ENCODE data around the gene CCDC54. TPM values are rescaled to one million over a fixed set of nuclear protein-coding genes. Genes with fewer than 3 reads are reported as not detected.

Gene CCDC54
- total and polyA plus RNA-seq, 3 experiments from 2014 or later = 0.14 TPM; not detected in 2

DNA sequence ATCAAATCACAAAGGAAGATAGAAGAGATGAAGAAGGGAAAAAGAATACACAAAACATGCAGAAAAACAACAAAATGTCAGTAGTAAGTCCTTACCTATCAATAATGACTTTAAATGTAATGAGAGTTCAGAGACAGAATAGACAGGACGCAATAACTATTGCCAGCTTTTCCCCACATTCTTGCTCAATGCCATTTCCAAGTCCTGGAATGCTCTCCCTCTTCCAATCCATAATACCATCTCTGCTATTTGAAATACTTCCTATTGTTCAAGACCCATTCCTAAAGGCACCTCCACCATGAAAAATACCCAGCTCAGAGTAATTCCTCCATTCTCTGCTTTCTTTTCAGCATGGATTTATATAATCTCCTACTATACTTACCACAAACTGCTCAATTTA lies 33.4 kb downstream of the CCDC54 start:
- Histone ChIP-seq H3K4me1 (ENCODE audit: insufficient read depth, low read length) (no peaks in the 10 kb centered on the region), H3K27ac (ENCODE audit: low read depth, low read length) (no peak overlapping the region), H3K36me3 (ENCODE audit: insufficient read depth, low read length) (no peaks in the 10 kb centered on the region), H3K27me3 (ENCODE audit: insufficient read depth, low read length, poor library complexity, severe bottlenecking) (no peaks in the 10 kb centered on the region), H3K9me3 (ENCODE audit: low read length) (no peaks in the 10 kb centered on the region), H3K4me3 (ENCODE audit: low read length) (no peak overlapping the region)
- peaks cover 0 to 3% of the 10 kb centered on the region in 2 donors for H3K27me3 Mint-ChIP-seq
- ChIA-PET POLR2A (no interaction called here), CTCF (interaction anchor here (1.5 kb wide), 1 partner anchor 10 kb away, joined by 4 read pairs; no protein-coding TSS in a partner anchor)
- H3K9me3 Mint-ChIP-seq = peaks cover 7 to 14% (median 11%) of the 10 kb centered on the region in 5 donors
- no peak for DNase-seq
- peaks cover 0 to 5% (median 1%) of the 10 kb centered on the region in 3 donors for H3K36me3 Mint-ChIP-seq
- H3K27ac Mint-ChIP-seq = no peak overlapping the region
- H3K4me3 Mint-ChIP-seq = no peak overlapping the region
- H3K4me1 Mint-ChIP-seq = peaks cover 0 to 9% (median 9%) of the 10 kb centered on the region in 3 donors

DNA sequence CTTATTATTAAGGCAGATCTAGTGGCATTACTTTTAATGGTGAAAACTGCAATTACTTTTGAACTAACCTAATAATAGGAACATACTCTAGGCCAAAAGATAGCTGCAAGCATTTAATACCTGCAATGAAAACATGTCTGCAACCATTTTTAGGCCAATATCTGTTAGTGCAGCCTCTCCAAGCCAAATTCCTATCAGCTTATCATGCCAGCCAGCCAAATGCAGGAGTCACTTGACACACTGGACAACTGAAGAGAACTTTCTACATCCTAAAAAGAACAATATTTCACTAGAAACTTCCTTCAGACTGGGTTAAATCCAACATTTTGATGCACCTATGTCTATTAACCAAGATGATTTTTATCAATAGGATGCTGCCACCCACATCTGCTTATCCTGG lies 33.8 kb downstream of the CCDC54 start:
- Histone ChIP-seq H3K27ac (ENCODE audit: low read depth, low read length) (no peak overlapping the region), H3K4me1 (ENCODE audit: insufficient read depth, low read length) (no peaks in the 10 kb centered on the region), H3K4me3 (ENCODE audit: low read length) (no peak overlapping the region), H3K36me3 (ENCODE audit: insufficient read depth, low read length) (no peaks in the 10 kb centered on the region), H3K9me3 (ENCODE audit: low read length) (no peaks in the 10 kb centered on the region), H3K27me3 (ENCODE audit: insufficient read depth, low read length, poor library complexity, severe bottlenecking) (no peaks in the 10 kb centered on the region)
- Mint-ChIP-seq H3K4me1 (peaks cover 0 to 9% (median 9%) of the 10 kb centered on the region in 3 donors), H3K27ac (no peak overlapping the region), H3K9me3 (peaks cover 7 to 14% (median 11%) of the 10 kb centered on the region in 5 donors), H3K27me3 (peaks cover 1 to 3% of the 10 kb centered on the region in 2 donors), H3K4me3 (no peak overlapping the region), H3K36me3 (peaks cover 0 to 5% (median 1%) of the 10 kb centered on the region in 3 donors)
- ChIA-PET CTCF (no interaction called here), POLR2A (no interaction called here)
- DNase-seq = no peak

DNA sequence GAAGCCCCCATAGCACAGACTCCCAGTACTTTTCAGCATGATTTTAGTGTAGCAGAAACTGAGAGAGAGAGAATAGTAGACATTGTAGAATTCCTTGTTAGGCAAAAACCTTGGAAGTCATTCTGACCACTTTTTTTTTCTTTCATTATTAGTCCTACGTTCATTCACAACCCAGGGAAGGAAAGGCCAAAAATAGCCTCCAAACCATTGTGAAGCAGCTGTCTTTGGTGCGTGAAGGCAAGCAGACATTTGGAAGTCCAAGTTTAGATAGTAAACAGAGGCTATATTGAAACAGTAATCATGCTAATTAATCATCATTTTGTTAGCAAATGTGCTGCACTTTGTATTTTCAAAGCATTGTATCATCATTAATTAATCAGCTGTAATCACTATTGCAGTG lies 34.5 kb downstream of the CCDC54 start:
- Histone ChIP-seq H3K27me3 (ENCODE audit: insufficient read depth, low read length, poor library complexity, severe bottlenecking) (no peaks in the 10 kb centered on the region), H3K4me1 (ENCODE audit: insufficient read depth, low read length) (no peaks in the 10 kb centered on the region), H3K4me3 (ENCODE audit: low read length) (no peak overlapping the region), H3K36me3 (ENCODE audit: insufficient read depth, low read length) (no peaks in the 10 kb centered on the region), H3K27ac (ENCODE audit: low read depth, low read length) (no peak overlapping the region), H3K9me3 (ENCODE audit: low read length) (no peaks in the 10 kb centered on the region)
- ChIA-PET POLR2A (no interaction called here), CTCF (interaction anchor here (1.2 kb wide), 1 partner anchor 9 kb away, joined by 6 read pairs; no protein-coding TSS in a partner anchor)
- peaks cover 7 to 14% (median 11%) of the 10 kb centered on the region in 5 donors for H3K9me3 Mint-ChIP-seq
- DNase-seq = no peak
- H3K4me1 Mint-ChIP-seq = peaks cover 0 to 9% (median 9%) of the 10 kb centered on the region in 3 donors
- H3K27ac Mint-ChIP-seq = no peak overlapping the region
- H3K36me3 Mint-ChIP-seq = peaks cover 0 to 5% (median 1%) of the 10 kb centered on the region in 3 donors
- H3K4me3 Mint-ChIP-seq = no peak overlapping the region
- H3K27me3 Mint-ChIP-seq = peaks cover 3% of the 10 kb centered on the region in 2 donors

DNA sequence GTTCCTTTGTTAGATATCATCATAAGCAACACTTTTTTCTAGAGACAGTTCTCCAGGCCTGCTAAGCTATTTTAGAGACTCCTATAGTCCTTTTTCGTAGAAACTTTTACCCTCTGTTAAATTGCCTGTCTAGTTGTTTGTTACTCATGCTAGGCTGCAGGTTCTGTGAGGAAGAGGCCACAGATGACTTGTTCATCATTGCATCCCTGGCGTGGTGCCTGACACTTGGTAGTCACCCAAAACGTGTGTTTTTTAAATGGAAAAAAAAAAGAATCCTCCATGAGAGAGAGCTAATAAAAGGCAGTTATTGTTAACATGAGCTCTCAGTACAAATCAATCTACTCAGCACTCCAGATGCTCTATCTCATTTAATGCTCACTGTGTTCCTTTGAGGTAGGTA lies 35.1 kb downstream of the CCDC54 start:
- Histone ChIP-seq H3K9me3 (ENCODE audit: low read length) (no peaks in the 10 kb centered on the region), H3K4me3 (ENCODE audit: low read length) (no peak overlapping the region), H3K36me3 (ENCODE audit: insufficient read depth, low read length) (no peaks in the 10 kb centered on the region), H3K4me1 (ENCODE audit: insufficient read depth, low read length) (no peaks in the 10 kb centered on the region), H3K27ac (ENCODE audit: low read depth, low read length) (no peak overlapping the region), H3K27me3 (ENCODE audit: insufficient read depth, low read length, poor library complexity, severe bottlenecking) (no peaks in the 10 kb centered on the region)
- no peak overlapping the region for H3K4me3 Mint-ChIP-seq
- H3K36me3 Mint-ChIP-seq = peaks cover 0 to 5% (median 1%) of the 10 kb centered on the region in 3 donors
- peaks cover 0 to 9% (median 9%) of the 10 kb centered on the region in 3 donors for H3K4me1 Mint-ChIP-seq
- peaks cover 7 to 14% (median 11%) of the 10 kb centered on the region in 5 donors for H3K9me3 Mint-ChIP-seq
- CTCF ChIA-PET = interaction anchor here (1.2 kb wide), 1 partner anchor 9 kb away, joined by 6 read pairs; no protein-coding TSS in a partner anchor
- POLR2A ChIA-PET = interaction anchor here (0.7 kb wide), 1 partner anchor 1052 kb away, joined by 3 read pairs; no protein-coding TSS in a partner anchor
- no peak overlapping the region for H3K27ac Mint-ChIP-seq
- no peak for DNase-seq
- peaks cover 3% of the 10 kb centered on the region in 2 donors for H3K27me3 Mint-ChIP-seq

DNA sequence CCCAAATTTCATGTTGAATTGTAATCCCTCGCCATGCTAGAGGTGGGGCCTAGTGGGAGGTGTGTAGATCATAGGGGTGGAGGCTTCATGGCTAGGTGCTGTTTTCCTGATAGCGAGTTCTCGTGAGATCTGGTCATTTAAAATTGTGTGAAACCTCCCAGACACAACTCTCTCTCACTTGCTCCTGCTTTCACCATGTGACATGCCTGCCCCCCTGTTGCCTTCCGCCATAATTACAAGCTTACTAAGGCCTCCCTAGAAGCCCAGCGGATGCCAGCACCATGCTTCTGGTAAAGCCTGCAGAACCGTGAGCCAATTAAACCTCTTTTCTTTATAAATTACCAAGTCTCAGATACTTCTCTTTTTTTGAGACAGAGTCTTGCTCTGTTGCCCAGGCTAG lies 36.0 kb downstream of the CCDC54 start:
- peaks cover 0 to 5% (median 1%) of the 10 kb centered on the region in 3 donors for H3K36me3 Mint-ChIP-seq
- Histone ChIP-seq H3K4me3 (ENCODE audit: low read length) (no peak overlapping the region), H3K27me3 (ENCODE audit: insufficient read depth, low read length, poor library complexity, severe bottlenecking) (no peaks in the 10 kb centered on the region), H3K9me3 (ENCODE audit: low read length) (no peaks in the 10 kb centered on the region), H3K36me3 (ENCODE audit: insufficient read depth, low read length) (no peaks in the 10 kb centered on the region), H3K27ac (ENCODE audit: low read depth, low read length) (no peak overlapping the region), H3K4me1 (ENCODE audit: insufficient read depth, low read length) (no peaks in the 10 kb centered on the region)
- H3K4me1 Mint-ChIP-seq = peaks cover 0 to 9% (median 9%) of the 10 kb centered on the region in 3 donors
- no peak overlapping the region for H3K27ac Mint-ChIP-seq
- H3K27me3 Mint-ChIP-seq = peaks cover 3% of the 10 kb centered on the region in 2 donors
- ChIA-PET POLR2A (no interaction called here), CTCF (no interaction called here)
- DNase-seq = no peak
- peaks cover 7 to 12% (median 11%) of the 10 kb centered on the region in 5 donors for H3K9me3 Mint-ChIP-seq
- H3K4me3 Mint-ChIP-seq = no peak overlapping the region

DNA sequence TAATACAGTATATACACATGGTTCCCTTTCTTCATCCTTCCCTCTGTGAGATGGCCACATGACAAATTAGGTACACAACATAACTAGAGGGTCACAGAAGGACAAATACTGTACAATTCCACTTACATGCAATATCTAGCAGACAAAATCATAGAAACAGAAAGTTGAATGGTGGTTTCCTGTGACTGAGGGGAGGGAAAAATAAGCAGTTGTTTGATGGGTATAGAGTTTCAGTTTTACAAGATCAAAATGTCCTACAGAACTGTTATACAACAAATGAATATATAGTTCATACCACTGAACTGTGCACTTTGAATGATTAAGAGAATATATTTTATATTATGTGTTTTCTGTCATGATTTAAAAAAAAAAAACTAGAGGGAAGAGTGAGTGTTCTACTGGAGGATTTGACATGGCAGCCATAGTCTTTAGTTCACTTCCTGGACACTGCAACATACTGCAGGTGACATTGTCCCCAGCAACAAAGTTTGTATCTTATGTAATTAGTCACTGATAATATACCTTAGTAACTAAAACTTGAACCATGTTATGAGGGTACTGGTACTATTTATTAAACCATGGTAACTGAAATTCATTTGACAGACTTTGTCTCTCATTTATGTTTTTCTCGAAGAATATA lies 37.2 kb downstream of the CCDC54 start:
- no peak for DNase-seq
- no peak overlapping the region for H3K4me3 ChIP-seq (ENCODE audit: low read length)
- Mint-ChIP-seq H3K4me1 (peaks cover 0 to 9% (median 9%) of the 10 kb centered on the region in 3 donors), H3K27me3 (peaks cover under 1 to 3% of the 10 kb centered on the region in 2 donors), H3K36me3 (peaks cover 0 to 1% (median under 1%) of the 10 kb centered on the region in 3 donors), H3K27ac (no peak overlapping the region), H3K4me3 (no peak overlapping the region), H3K9me3 (peaks cover 5 to 9% (median 5%) of the 10 kb centered on the region in 5 donors)
- no peak overlapping the region for H3K27ac ChIP-seq (ENCODE audit: low read depth, low read length)
- ChIA-PET POLR2A (no interaction called here), CTCF (interaction anchor here (1.5 kb wide), 1 partner anchor 15 kb away, joined by 5 read pairs; no protein-coding TSS in a partner anchor)
- no peaks in the 10 kb centered on the region for H3K36me3 ChIP-seq (ENCODE audit: insufficient read depth, low read length)
- H3K9me3 ChIP-seq (ENCODE audit: low read length) = no peaks in the 10 kb centered on the region
- no peaks in the 10 kb centered on the region for H3K4me1 ChIP-seq (ENCODE audit: insufficient read depth, low read length)
- H3K27me3 ChIP-seq (ENCODE audit: insufficient read depth, low read length, poor library complexity, severe bottlenecking) = no peaks in the 10 kb centered on the region

DNA sequence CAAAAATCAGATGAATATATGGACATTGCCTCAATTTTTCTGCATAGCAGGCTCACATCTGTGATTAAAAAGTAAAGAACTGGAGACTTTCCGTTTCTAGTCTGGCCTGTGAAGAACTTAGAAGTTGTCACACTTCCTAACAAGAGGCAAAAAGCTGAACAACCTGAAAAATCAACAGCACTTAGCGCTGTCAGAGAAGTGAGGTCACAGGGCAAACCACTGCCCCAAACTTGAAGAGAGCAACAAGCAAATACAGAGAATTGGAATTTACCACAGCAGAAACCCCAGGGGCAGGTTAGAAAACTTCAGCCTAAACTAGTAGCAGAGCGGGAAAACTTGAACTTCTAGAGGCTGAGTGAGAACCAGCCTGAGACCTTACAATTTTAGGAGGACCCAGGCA lies 38.9 kb downstream of the CCDC54 start:
- H3K36me3 ChIP-seq (ENCODE audit: insufficient read depth, low read length) = no peaks in the 10 kb centered on the region
- no peak overlapping the region for H3K4me3 Mint-ChIP-seq
- no peaks in the 10 kb centered on the region for H3K36me3 Mint-ChIP-seq
- no peak for DNase-seq
- H3K27ac ChIP-seq (ENCODE audit: low read depth, low read length) = no peak overlapping the region
- H3K27ac Mint-ChIP-seq = no peak overlapping the region
- CTCF ChIA-PET = interaction anchor here (1.0 kb wide), 1 partner anchor 180 kb away, joined by 4 read pairs; no protein-coding TSS in a partner anchor
- H3K9me3 Mint-ChIP-seq = no peaks in the 10 kb centered on the region
- peaks cover 0 to 9% of the 10 kb centered on the region in 2 donors for H3K27me3 Mint-ChIP-seq
- H3K4me1 ChIP-seq (ENCODE audit: insufficient read depth, low read length) = no peaks in the 10 kb centered on the region
- no peaks in the 10 kb centered on the region for H3K27me3 ChIP-seq (ENCODE audit: insufficient read depth, low read length, poor library complexity, severe bottlenecking)
- no peak overlapping the region for H3K4me3 ChIP-seq (ENCODE audit: low read length)
- no peaks in the 10 kb centered on the region for H3K9me3 ChIP-seq (ENCODE audit: low read length)
- POLR2A ChIA-PET = no interaction called here
- H3K4me1 Mint-ChIP-seq = peaks cover 2 to 12% (median 11%) of the 10 kb centered on the region in 3 donors

DNA sequence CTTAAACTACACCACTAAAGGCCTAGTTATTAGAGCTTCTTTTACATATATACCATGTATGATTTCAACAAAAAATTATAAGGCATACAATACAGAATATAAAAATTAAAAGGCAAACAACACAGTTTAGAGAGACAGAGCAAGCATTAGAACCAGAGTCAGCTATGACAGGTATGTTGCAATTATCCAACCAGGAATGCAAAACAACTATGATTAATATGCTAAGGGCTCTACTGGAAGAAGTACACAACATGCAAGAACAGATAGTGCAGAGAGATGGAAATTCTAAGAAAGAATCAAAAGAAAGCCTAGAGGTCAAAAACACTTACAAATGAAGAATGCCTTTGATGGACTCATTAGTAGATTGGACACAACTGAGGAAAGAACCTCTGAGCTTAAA lies 39.6 kb downstream of the CCDC54 start:
- Mint-ChIP-seq H3K4me1 (peaks cover 3 to 13% (median 13%) of the 10 kb centered on the region in 3 donors), H3K36me3 (no peaks in the 10 kb centered on the region), H3K27ac (no peak overlapping the region), H3K9me3 (no peaks in the 10 kb centered on the region), H3K27me3 (peaks cover 2 to 13% of the 10 kb centered on the region in 2 donors), H3K4me3 (no peak overlapping the region)
- DNase-seq = no peak
- H3K4me1 ChIP-seq (ENCODE audit: insufficient read depth, low read length) = no peaks in the 10 kb centered on the region
- H3K27ac ChIP-seq (ENCODE audit: low read depth, low read length) = no peak overlapping the region
- no peak overlapping the region for H3K4me3 ChIP-seq (ENCODE audit: low read length)
- POLR2A ChIA-PET = no interaction called here
- H3K36me3 ChIP-seq (ENCODE audit: insufficient read depth, low read length) = no peaks in the 10 kb centered on the region
- no peaks in the 10 kb centered on the region for H3K27me3 ChIP-seq (ENCODE audit: insufficient read depth, low read length, poor library complexity, severe bottlenecking)
- no peaks in the 10 kb centered on the region for H3K9me3 ChIP-seq (ENCODE audit: low read length)
- CTCF ChIA-PET = no interaction called here
